K562 (cell line): Measurements from ENCODE around the gene HS3ST5. TPM values are rescaled to one million over a fixed set of nuclear protein-coding genes. Genes with fewer than 3 reads are reported as not detected.

Experiments
- ATAC-seq: fragments of 200-7000 bp; cut with Tn5 transposase; 3 replicates; pipeline ENCODE4 v1.9.1; 2020; ENCODE audit warnings: moderate library complexity
- BruUV-seq: library from RNA; stranded (reverse); fragments of 400-500 nt; replicated peaks from 2 replicates; lab custom pipeline; 2021; lab: Mats Ljungman, UMichigan
- CTCF ChIA-PET: fragments of 300-600 bp; formaldehyde crosslinking; extraction: SDS; loops from one replicate; lab custom pipeline; 2021; ENCODE audit warnings: low intra/inter-chr PET ratio; lab: Yijun Ruan, JAX
- POLR2A ChIA-PET: fragments of 300-600, 350-650 bp; sonication (Branson Sonifier 250); formaldehyde crosslinking; extraction: SDS; loops from one replicate; lab custom pipeline; 2021; ENCODE audit warnings: antibody characterized with exemption, inconsistent platforms; lab: Yijun Ruan, JAX
- DNase-seq, 4 experiments: peaks; one replicate each; pipeline versions ENCODE4 v3.0.0 to v3.0.0-alpha.2; 2011 to 2018; ENCODE audit warnings: low spot score in 3 of 4, mixed read lengths in 3 of 4; ENCODE audit errors: extremely low read depth in 1 of 4
- FAIRE-seq: peaks from 2 replicates; lab custom pipeline; 2011; peaks lifted over from hg19 to GRCh38; lab: Jason Lieb, UNC
- H2AFZ ChIP-seq: 2 replicates; pipeline ENCODE4 v1.6.0; 2011; ENCODE audit warnings: low read depth, low read length, control low read depth, inconsistent platforms
- H3K27ac ChIP-seq: fragments of 200-600 bp; 3 replicates; pipeline ENCODE4 v1.8.0; 2011; ENCODE audit warnings: low read depth, mild to moderate bottlenecking, control low read depth, inconsistent platforms, low read length, moderate library complexity, mixed read lengths; ENCODE audit errors: extremely low read depth
- H3K27me3 ChIP-seq, 2 experiments: fragments of 300-600 bp in 1 of 2; 2 replicates in 1 of 2; 3 replicates in 1 of 2; pipeline versions ENCODE4 v1.6.0 to v1.8.0; 2011; ENCODE audit warnings: inconsistent platforms in 2 of 2, low read length in 2 of 2, mild to moderate bottlenecking in 1 of 2, mixed read lengths in 1 of 2, moderate library complexity in 1 of 2; ENCODE audit not compliant: control insufficient read depth in 2 of 2, insufficient read depth in 2 of 2
- H3K36me3 ChIP-seq: fragments of 300-600 bp; 3 replicates; pipeline ENCODE4 v1.8.0; 2011; ENCODE audit warnings: mild to moderate bottlenecking, low read length, inconsistent platforms; ENCODE audit not compliant: control insufficient read depth, insufficient read depth
- H3K4me1 ChIP-seq, 2 experiments: fragments of 200-600 bp in 1 of 2; replicated peaks in 1 of 2; 2 replicates in 1 of 2; 3 replicates in 1 of 2; pipeline versions ENCODE4 v1.5.1 to v1.8.0; 2011; ENCODE audit warnings: inconsistent platforms in 2 of 2, low read length in 2 of 2, mild to moderate bottlenecking in 1 of 2, mixed read lengths in 1 of 2, moderate library complexity in 1 of 2; ENCODE audit not compliant: control insufficient read depth in 2 of 2, insufficient read depth in 2 of 2
- H3K4me2 ChIP-seq: 2 replicates; pipeline ENCODE4 v1.6.1; 2011; ENCODE audit warnings: low read length, control low read depth, inconsistent platforms, mixed read lengths; ENCODE audit not compliant: insufficient read depth
- H3K4me3 ChIP-seq: fragments of 200-600 bp; sonication (generic), shearing (Covaris generic); 2 replicates; pipeline ENCODE4 v1.5.1; 2016; ENCODE audit warnings: control low read depth, inconsistent platforms
- H3K79me2 ChIP-seq: fragments of 200-600 bp; 3 replicates; pipeline ENCODE4 v1.8.0; 2011; ENCODE audit warnings: low read length, inconsistent platforms; ENCODE audit not compliant: control insufficient read depth, insufficient read depth
- H3K9ac ChIP-seq, 2 experiments: 2 replicates each; pipeline versions ENCODE4 v1.6.0 to v1.6.1; 2011; ENCODE audit warnings: low read depth in 2 of 2, low read length in 2 of 2, control low read depth in 1 of 2, inconsistent platforms in 1 of 2, mild to moderate bottlenecking in 1 of 2, mixed read lengths in 1 of 2; ENCODE audit not compliant: insufficient read depth in 1 of 2
- H3K9me1 ChIP-seq: one replicate; pipeline ENCODE4 v1.6.0; 2011; ENCODE audit warnings: inconsistent platforms, mild to moderate bottlenecking, low read length, moderate library complexity; ENCODE audit not compliant: control insufficient read depth, insufficient read depth
- H3K9me3 ChIP-seq: replicated peaks from 2 replicates; pipeline ENCODE4 v1.5.1; 2011; ENCODE audit warnings: low read depth, low read length, inconsistent platforms; ENCODE audit not compliant: control insufficient read depth, insufficient read depth
- H4K20me1 ChIP-seq: replicated peaks from 2 replicates; pipeline ENCODE4 v1.6.1; 2011; ENCODE audit warnings: low read length, inconsistent platforms, mixed read lengths; ENCODE audit not compliant: control insufficient read depth, insufficient read depth
- ESRRB ChIP-seq: fragments of 250-450 bp; sonication (Bioruptor Pico); IDR thresholded peaks from 2 replicates; pipeline ENCODE4 v1.5.0; 2020; ENCODE audit warnings: mild to moderate bottlenecking, moderate library complexity, borderline replicate concordance
- JUNB ChIP-seq: fragments of 450-650 bp; formaldehyde crosslinking; conservative IDR thresholded peaks from 2 replicates; pipeline ENCODE4 v1.4.0; 2020; ENCODE audit warnings: mild to moderate bottlenecking
- KLF13 ChIP-seq: fragments of 450-650 bp; IDR thresholded peaks from 2 replicates; pipeline ENCODE4 v1.6.1; 2016; ENCODE audit warnings: missing genetic modification characterization, low read depth, mild to moderate bottlenecking, missing compliant biosample characterization, moderate library complexity, borderline replicate concordance
- MCM3 ChIP-seq: fragments of 450-650 bp; IDR thresholded peaks from 2 replicates; pipeline ENCODE4 v1.6.1; 2016
- TAF9B ChIP-seq: fragments of 450-650 bp; IDR thresholded peaks from 2 replicates; pipeline ENCODE4 v1.6.1; 2018; ENCODE audit warnings: mild to moderate bottlenecking; ENCODE audit not compliant: partially characterized antibody
- YBX1 ChIP-seq: fragments of 450-650 bp; IDR thresholded peaks from 2 replicates; pipeline ENCODE4 v1.7.1; 2016; ENCODE audit warnings: mild to moderate bottlenecking
- ZNF436 ChIP-seq: fragments of 250-450, 450-650 bp; sonication (Bioruptor Pico); formaldehyde crosslinking; IDR thresholded peaks from 2 replicates; pipeline ENCODE4 v1.7.0; 2020; ENCODE audit warnings: mild to moderate bottlenecking
- WGBS: fragments of 100-300 bp; shearing (Covaris generic); methylation state at CpG from one replicate; pipeline ENCODE4 v1.1.6; 2016; ENCODE audit warnings: low coverage, mixed read lengths; ENCODE audit not compliant: insufficient coverage; ENCODE audit errors: missing lambda C conversion rate; 5-methylcytosine and 5-hydroxymethylcytosine counted together
- in situ Hi-C: fragments of 300-500 bp; cut with MboI; formaldehyde crosslinking; loops from 4 replicates; pipeline ENCODE4 v1.15.0; 2018; ENCODE audit warnings: inconsistent platforms, mixed read lengths
- intact Hi-C: fragments of 100-400 bp; cut with micrococcal nuclease; formaldehyde crosslinking; loops from 2 replicates; pipeline ENCODE4 v1.14.2; 2022
- polyA plus RNA-seq, 8 experiments: library from polyadenylated mRNA; depleted of rRNA in 4 of 8; stranded (reverse) in 5 of 8; unstranded in 3 of 8; fragments of >200 nt; fragmentation: Nextera tagmentation in 2 of 8; fragmentation: Illumina TruSeq in 1 of 8; extraction: Ambion mirVana in 2 of 8; extraction: Trizol in 1 of 8; gene quantifications; 2 replicates each; pipeline versions ENCODE4 v1.2.1 to v1.2.3, GENCODE V29; 2011 to 2014; ENCODE audit warnings: inconsistent platforms in 1 of 8, missing spikeins in 1 of 8
- total RNA-seq, 7 experiments: library from RNA; depleted of rRNA in 6 of 7; stranded (reverse); fragments of >200 nt in 6 of 7; fragmentation: Illumina TruSeq in 2 of 7; extraction: Trizol in 2 of 7; gene quantifications; 2 replicates each; pipeline versions ENCODE4 v1.2.1 to v1.2.3, GENCODE V29; 2011 to 2021; ENCODE audit warnings: low replicate concordance in 1 of 7
- TF ChIP-seq, protein P1 (sequence below): fragments of 450-650 bp; IDR thresholded peaks from 2 replicates; pipeline ENCODE4 v1.6.1; 2016; ENCODE audit warnings: low read depth, mild to moderate bottlenecking, moderate library complexity
- TF ChIP-seq, protein P2 (sequence below), 3 experiments: fragments of 200-800 bp in 1 of 3; fragments of 250-450 bp in 1 of 3; fragments of 450-650 bp in 1 of 3; sonication (Bioruptor Pico) in 1 of 3; sonication (Bioruptor generic) in 1 of 3; formaldehyde crosslinking in 1 of 3; IDR thresholded peaks; 2 replicates each; pipeline versions ENCODE4 v1.6.1 to v1.8.0; 2016 to 2022; ENCODE audit warnings: mild to moderate bottlenecking in 2 of 3, missing genetic modification characterization in 2 of 3, missing compliant biosample characterization in 1 of 3, moderate library complexity in 1 of 3
- TF ChIP-seq, protein P3 (sequence below), 2 experiments: fragments of 450-650 bp; IDR thresholded peaks; 2 replicates each; pipeline ENCODE4 v1.6.1; 2016

HS3ST5 gene
- total and polyA plus RNA-seq, 9 of the 15 experiments (the other 6 are each of a cell fraction or from before 2014, with no cell fraction given) = not detected

DNA sequence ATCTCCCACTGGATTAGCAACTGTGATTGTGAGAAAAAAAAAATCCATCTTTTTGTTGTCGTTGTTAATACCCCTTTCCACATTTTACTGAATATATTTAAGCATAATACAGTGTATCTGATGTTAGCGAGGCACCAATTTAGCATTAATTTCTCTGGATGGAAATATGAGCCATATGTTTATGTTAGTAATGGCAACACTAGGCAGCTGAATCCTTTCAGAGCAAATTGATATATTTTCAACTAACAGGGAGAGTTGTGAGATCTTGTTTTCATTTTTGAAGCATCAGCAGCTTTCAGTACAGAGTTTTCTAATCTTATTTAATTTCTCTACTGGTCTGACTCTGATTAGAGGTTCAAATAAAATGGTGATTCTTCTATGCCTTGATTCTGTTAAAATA is 287.1 kb downstream of the HS3ST5 start:
- intact Hi-C loops = no loop called here
- Histone ChIP-seq H3K27me3 (no peaks in the 10 kb centered on the region), H4K20me1 (no peaks in the 10 kb centered on the region), H3K36me3 (no peaks in the 10 kb centered on the region), H3K9me3 (no peaks in the 10 kb centered on the region), H3K27ac (no peak overlapping the region), H3K4me2 (no peak overlapping the region), H3K4me1 (no peaks in the 10 kb centered on the region), H3K4me3 (no peak overlapping the region), H2AFZ (no peak overlapping the region), H3K9ac (no peak overlapping the region), H3K79me2 (no peaks in the 10 kb centered on the region), H3K9me1 (no peaks in the 10 kb centered on the region)
- ChIA-PET CTCF (no interaction called here), POLR2A (no interaction called here)
- DNase-seq = no peak
- FAIRE-seq = no peak
- no peak for TF ChIP-seq JUNB
- TF ChIP-seq, protein P1, sequence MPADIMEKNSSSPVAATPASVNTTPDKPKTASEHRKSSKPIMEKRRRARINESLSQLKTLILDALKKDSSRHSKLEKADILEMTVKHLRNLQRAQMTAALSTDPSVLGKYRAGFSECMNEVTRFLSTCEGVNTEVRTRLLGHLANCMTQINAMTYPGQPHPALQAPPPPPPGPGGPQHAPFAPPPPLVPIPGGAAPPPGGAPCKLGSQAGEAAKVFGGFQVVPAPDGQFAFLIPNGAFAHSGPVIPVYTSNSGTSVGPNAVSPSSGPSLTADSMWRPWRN = no peak
- TF ChIP-seq TAF9B = no peak
- BruUV-seq = no TSS peak
- WGBS = 0% methylated on average over 2 of the region's 2 CpGs
- no peak for ATAC-seq
- in situ Hi-C loops = no loop called here

DNA sequence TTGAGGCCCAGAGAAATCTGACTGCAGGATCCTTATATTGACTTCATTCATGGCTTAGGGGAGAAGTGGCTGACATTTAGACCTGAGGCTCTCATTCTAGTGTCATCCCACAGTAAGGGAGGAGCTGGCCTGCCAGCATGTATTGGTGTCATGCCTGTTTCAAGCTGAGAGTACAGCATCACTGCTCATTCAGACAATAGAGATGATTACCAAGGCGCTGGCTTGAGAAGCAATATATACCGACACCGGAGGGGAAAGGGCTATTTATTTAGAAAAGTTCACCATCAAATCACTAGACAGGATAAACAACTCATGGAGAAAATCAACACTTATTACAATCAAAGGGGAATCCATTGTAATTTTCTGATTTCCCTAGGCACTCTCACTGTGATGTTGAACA is 287.5 kb downstream of the HS3ST5 start:
- Histone ChIP-seq H3K9me1 (no peaks in the 10 kb centered on the region), H4K20me1 (no peaks in the 10 kb centered on the region), H3K4me1 (no peaks in the 10 kb centered on the region), H3K9me3 (no peaks in the 10 kb centered on the region), H3K4me2 (no peak overlapping the region), H3K36me3 (no peaks in the 10 kb centered on the region), H3K27ac (no peak overlapping the region), H3K79me2 (no peaks in the 10 kb centered on the region), H2AFZ (no peak overlapping the region), H3K27me3 (no peaks in the 10 kb centered on the region), H3K9ac (no peak overlapping the region), H3K4me3 (no peak overlapping the region)
- BruUV-seq = no TSS peak
- POLR2A ChIA-PET = no interaction called here
- no peak for DNase-seq
- FAIRE-seq = no peak
- CTCF ChIA-PET = no interaction called here
- intact Hi-C loops (no loop called here), in situ Hi-C loops (no loop called here)
- WGBS = 2% methylated on average over 3 of the region's 3 CpGs
- no peak for ATAC-seq
- TF ChIP-seq KLF13 (tag) (no peak), ESRRB (CRISPR knock-in tag) (no peak), YBX1 (no peak), ZNF436 (CRISPR knock-in tag) (no peak), MCM3 (no peak)
- TF ChIP-seq, protein P2, sequence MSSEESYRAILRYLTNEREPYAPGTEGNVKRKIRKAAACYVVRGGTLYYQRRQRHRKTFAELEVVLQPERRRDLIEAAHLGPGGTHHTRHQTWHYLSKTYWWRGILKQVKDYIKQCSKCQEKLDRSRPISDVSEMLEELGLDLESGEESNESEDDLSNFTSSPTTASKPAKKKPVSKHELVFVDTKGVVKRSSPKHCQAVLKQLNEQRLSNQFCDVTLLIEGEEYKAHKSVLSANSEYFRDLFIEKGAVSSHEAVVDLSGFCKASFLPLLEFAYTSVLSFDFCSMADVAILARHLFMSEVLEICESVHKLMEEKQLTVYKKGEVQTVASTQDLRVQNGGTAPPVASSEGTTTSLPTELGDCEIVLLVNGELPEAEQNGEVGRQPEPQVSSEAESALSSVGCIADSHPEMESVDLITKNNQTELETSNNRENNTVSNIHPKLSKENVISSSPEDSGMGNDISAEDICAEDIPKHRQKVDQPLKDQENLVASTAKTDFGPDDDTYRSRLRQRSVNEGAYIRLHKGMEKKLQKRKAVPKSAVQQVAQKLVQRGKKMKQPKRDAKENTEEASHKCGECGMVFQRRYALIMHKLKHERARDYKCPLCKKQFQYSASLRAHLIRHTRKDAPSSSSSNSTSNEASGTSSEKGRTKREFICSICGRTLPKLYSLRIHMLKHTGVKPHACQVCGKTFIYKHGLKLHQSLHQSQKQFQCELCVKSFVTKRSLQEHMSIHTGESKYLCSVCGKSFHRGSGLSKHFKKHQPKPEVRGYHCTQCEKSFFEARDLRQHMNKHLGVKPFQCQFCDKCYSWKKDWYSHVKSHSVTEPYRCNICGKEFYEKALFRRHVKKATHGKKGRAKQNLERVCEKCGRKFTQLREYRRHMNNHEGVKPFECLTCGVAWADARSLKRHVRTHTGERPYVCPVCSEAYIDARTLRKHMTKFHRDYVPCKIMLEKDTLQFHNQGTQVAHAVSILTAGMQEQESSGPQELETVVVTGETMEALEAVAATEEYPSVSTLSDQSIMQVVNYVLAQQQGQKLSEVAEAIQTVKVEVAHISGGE (CRISPR knock-in tag; IDR thresholded peaks at IDR 0.05) = no peak
- TF ChIP-seq, protein P3, sequence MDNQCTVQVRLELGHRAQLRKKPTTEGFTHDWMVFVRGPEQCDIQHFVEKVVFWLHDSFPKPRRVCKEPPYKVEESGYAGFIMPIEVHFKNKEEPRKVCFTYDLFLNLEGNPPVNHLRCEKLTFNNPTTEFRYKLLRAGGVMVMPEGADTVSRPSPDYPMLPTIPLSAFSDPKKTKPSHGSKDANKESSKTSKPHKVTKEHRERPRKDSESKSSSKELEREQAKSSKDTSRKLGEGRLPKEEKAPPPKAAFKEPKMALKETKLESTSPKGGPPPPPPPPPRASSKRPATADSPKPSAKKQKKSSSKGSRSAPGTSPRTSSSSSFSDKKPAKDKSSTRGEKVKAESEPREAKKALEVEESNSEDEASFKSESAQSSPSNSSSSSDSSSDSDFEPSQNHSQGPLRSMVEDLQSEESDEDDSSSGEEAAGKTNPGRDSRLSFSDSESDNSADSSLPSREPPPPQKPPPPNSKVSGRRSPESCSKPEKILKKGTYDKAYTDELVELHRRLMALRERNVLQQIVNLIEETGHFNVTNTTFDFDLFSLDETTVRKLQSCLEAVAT (IDR thresholded peaks at IDR 0.05) = no peak
